Measurements from ENCODE around the gene PCDH9.

The PCDH9 gene

GRCh38 chr13:67139551-67139950, 90.6 kb downstream of the PCDH9 start:
- TF ChIP-seq, protein P1, sequence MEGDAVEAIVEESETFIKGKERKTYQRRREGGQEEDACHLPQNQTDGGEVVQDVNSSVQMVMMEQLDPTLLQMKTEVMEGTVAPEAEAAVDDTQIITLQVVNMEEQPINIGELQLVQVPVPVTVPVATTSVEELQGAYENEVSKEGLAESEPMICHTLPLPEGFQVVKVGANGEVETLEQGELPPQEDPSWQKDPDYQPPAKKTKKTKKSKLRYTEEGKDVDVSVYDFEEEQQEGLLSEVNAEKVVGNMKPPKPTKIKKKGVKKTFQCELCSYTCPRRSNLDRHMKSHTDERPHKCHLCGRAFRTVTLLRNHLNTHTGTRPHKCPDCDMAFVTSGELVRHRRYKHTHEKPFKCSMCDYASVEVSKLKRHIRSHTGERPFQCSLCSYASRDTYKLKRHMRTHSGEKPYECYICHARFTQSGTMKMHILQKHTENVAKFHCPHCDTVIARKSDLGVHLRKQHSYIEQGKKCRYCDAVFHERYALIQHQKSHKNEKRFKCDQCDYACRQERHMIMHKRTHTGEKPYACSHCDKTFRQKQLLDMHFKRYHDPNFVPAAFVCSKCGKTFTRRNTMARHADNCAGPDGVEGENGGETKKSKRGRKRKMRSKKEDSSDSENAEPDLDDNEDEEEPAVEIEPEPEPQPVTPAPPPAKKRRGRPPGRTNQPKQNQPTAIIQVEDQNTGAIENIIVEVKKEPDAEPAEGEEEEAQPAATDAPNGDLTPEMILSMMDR (IDR thresholded peaks at IDR 0.05; ENCODE audit: low read depth, low read length), result no peak
- no peak for TF ChIP-seq MYC (IDR thresholded peaks at IDR 0.05; ENCODE audit: low read depth, low read length)
- TF ChIP-seq, protein P2, sequence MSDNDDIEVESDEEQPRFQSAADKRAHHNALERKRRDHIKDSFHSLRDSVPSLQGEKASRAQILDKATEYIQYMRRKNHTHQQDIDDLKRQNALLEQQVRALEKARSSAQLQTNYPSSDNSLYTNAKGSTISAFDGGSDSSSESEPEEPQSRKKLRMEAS (IDR thresholded peaks at IDR 0.05; ENCODE audit: low read depth, low read length), result no peak
- no peak for TF ChIP-seq POLR2A (IDR thresholded peaks at IDR 0.05; ENCODE audit: extremely low read depth, insufficient read length)
- DNase-seq (ENCODE audit: low read depth), result no peak
- H3K4me3 ChIP-seq (ENCODE audit: low read depth, low read length), result no peak overlapping the region

- TF ChIP-seq POLR2A (IDR thresholded peaks at IDR 0.05; ENCODE audit: extremely low read depth, insufficient read length), result no peak
- TF ChIP-seq, protein P2 (IDR thresholded peaks at IDR 0.05; ENCODE audit: low read depth, low read length), result no peak
- TF ChIP-seq, protein P1 (IDR thresholded peaks at IDR 0.05; ENCODE audit: low read depth, low read length), result no peak
- TF ChIP-seq MYC (IDR thresholded peaks at IDR 0.05; ENCODE audit: low read depth, low read length), result no peak
- DNase-seq (ENCODE audit: low read depth), result no peak
- no peak overlapping the region for H3K4me3 ChIP-seq (ENCODE audit: low read depth, low read length)
Observed at GRCh38 chr13:67138970-67139369, 91.2 kb downstream of the PCDH9 start.

DNA sequence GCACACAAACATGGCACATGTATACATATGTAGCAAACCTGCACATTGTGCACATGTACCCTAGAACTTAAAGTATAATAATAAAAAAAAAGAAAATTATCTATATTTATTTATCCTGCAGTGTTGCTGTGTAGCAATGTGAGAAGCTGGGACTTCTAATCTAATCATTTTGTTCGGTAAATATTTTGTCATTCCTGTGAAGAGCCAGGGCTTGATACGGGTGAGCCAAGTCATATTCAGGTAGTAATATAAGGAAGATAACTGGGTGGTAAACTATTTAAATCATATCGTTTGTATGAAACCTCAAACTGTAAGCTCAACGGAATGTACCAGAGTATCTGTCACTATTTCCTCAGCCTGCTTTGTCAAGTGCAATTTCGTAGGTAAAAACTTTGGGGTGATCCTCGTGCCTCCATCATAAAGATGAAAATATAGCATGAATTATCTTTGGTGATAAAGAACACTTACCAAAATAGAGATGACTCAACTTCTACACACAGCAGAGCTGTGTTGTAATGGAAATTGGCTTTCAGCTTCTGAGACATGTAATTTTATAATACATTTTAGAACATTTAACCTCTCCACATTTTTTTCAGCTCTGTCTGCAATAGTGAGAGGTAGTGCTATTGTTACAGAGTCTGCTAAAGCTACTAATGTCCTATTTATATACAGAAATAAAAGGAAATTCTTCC, 92.9 kb downstream of the PCDH9 start:
- H3K4me3 ChIP-seq (ENCODE audit: low read depth, low read length), result no peak overlapping the region
- DNase-seq (ENCODE audit: low read depth), result no peak
- no peak for TF ChIP-seq POLR2A (IDR thresholded peaks at IDR 0.05; ENCODE audit: extremely low read depth, insufficient read length)
- no peak for TF ChIP-seq MYC (IDR thresholded peaks at IDR 0.05; ENCODE audit: low read depth, low read length)
- TF ChIP-seq, protein P2 (IDR thresholded peaks at IDR 0.05; ENCODE audit: low read depth, low read length), result no peak
- TF ChIP-seq, protein P1 (IDR thresholded peaks at IDR 0.05; ENCODE audit: low read depth, low read length), result no peak

- no peak for DNase-seq (ENCODE audit: low read depth)
- TF ChIP-seq POLR2A (IDR thresholded peaks at IDR 0.05; ENCODE audit: extremely low read depth, insufficient read length) (no peak), MYC (IDR thresholded peaks at IDR 0.05; ENCODE audit: low read depth, low read length) (no peak)
- TF ChIP-seq, protein P1 (IDR thresholded peaks at IDR 0.05; ENCODE audit: low read depth, low read length), result no peak
- TF ChIP-seq, protein P2 (IDR thresholded peaks at IDR 0.05; ENCODE audit: low read depth, low read length), result no peak
- no peak overlapping the region for H3K4me3 ChIP-seq (ENCODE audit: low read depth, low read length)
Observed at GRCh38 chr13:67136157-67136556, 94.0 kb downstream of the PCDH9 start.

GRCh38 chr13:67135356-67135755, 94.8 kb downstream of the PCDH9 start:
- no peak for DNase-seq (ENCODE audit: low read depth)
- TF ChIP-seq POLR2A (IDR thresholded peaks at IDR 0.05; ENCODE audit: extremely low read depth, insufficient read length), result no peak
- TF ChIP-seq, protein P1 (IDR thresholded peaks at IDR 0.05; ENCODE audit: low read depth, low read length), result no peak
- TF ChIP-seq, protein P2 (IDR thresholded peaks at IDR 0.05; ENCODE audit: low read depth, low read length), result no peak
- TF ChIP-seq MYC (IDR thresholded peaks at IDR 0.05; ENCODE audit: low read depth, low read length), result no peak
- H3K4me3 ChIP-seq (ENCODE audit: low read depth, low read length), result no peak overlapping the region
